Measurements from ENCODE around the gene PGAP1. TPM values are rescaled to one million over a fixed set of nuclear protein-coding genes. Genes with fewer than 3 reads are reported as not detected.
A peak's percentile ranks its signal among the peaks of the same experiment; 100 is the strongest.

Gene PGAP1
- total and polyA plus RNA-seq, 2 experiments from 2014 or later: 2.4 to 6.3 TPM

DNA sequence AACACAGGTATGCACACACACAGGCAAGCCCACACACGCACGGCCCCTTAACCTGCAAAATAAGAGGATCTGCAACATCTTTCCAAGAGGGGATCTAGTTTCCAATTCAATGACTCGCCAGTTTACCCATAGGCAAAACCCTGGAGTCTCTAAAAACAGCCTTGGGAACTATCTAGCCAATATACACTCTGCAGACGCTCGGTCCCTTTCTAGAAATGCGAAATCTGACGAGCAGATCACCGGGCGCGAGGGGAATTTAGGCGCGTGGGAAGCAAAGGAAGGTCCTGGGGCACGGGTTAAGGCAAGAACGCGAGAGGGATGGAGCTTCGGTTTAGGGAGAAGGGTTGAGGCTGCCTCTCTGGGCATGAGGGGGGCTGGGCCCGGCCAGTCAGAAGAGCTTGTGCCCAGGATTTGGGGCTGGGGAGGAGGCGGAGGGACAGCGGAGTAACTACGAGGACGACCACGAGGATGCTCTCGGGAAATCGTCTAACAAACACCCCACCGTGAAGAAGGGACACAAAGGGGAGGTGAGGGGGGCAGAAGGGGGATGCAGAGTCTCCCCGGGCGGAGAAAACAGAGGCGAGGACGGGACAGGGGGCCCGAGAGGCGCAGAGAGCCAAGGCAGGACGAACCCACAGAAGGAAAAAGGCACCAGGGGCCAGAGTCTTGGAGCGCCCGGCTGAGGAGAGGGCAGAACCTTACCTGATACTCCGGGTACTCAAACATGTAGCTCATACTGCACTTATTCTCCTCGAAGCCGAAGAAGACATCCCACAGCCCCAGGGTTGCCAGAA, 542 bp downstream of the PGAP1 start:
- H3K36me3 ChIP-seq (ENCODE audit: low read depth): no peaks in the 10 kb centered on the region
- TF ChIP-seq EZH2 (IDR thresholded peaks at IDR 0.05; ENCODE audit: insufficient read depth, poor library complexity, severe bottlenecking) (no peak), EZH2phosphoT487 (IDR thresholded peaks at IDR 0.05; ENCODE audit: insufficient read depth, low read depth) (no peak)
- H3K27me3 ChIP-seq (replicated peaks; ENCODE audit: insufficient read depth): no peaks in the 10 kb centered on the region
- no peaks in the 10 kb centered on the region for H4K20me1 ChIP-seq (ENCODE audit: insufficient read depth)
- H3K9ac ChIP-seq: peak overlapping the region; percentile 94
- no peaks in the 10 kb centered on the region for H3K9me3 ChIP-seq (ENCODE audit: low read depth)
- peaks cover 19% of the 10 kb centered on the region for H3K4me1 ChIP-seq (ENCODE audit: insufficient read depth)
- H3K79me2 ChIP-seq (ENCODE audit: insufficient read depth): peaks cover 49% of the 10 kb centered on the region
- 1% methylated on average over 29 to 37 of the region's 37 CpGs for WGBS, 2 experiments (ENCODE audit: low coverage in 1 of 2, low lambda C conversion rate in 2 of 2, missing lambda C conversion rate in 2 of 2)
- peak overlapping the region; percentile 100 for H3K4me3 ChIP-seq
- DNase-seq: peak; percentile 71
- peak overlapping the region; percentile 99 for H3K4me2 ChIP-seq (ENCODE audit: unreplicated experiment)
- H3K9me2 ChIP-seq (ENCODE audit: insufficient read depth): no peaks in the 10 kb centered on the region
- H3K27ac ChIP-seq: peak overlapping the region; percentile 71
- peaks cover 22% of the 10 kb centered on the region for H3F3A ChIP-seq (ENCODE audit: insufficient read depth)
- in situ Hi-C loops (cut with MboI): no loop called here
- peak overlapping the region; percentile 100 for H2AFZ ChIP-seq

- peak overlapping the region; percentile 99 for H3K4me2 ChIP-seq (ENCODE audit: unreplicated experiment)
- no peak for TF ChIP-seq EZH2 (IDR thresholded peaks at IDR 0.05; ENCODE audit: insufficient read depth, poor library complexity, severe bottlenecking)
- H3K4me3 ChIP-seq: peak overlapping the region; percentile 100
- H4K20me1 ChIP-seq (ENCODE audit: insufficient read depth): no peaks in the 10 kb centered on the region
- peak overlapping the region; percentile 94 for H3K9ac ChIP-seq
- H3K9me2 ChIP-seq (ENCODE audit: insufficient read depth): no peaks in the 10 kb centered on the region
- no peaks in the 10 kb centered on the region for H3K27me3 ChIP-seq (replicated peaks; ENCODE audit: insufficient read depth)
- H3K9me3 ChIP-seq (ENCODE audit: low read depth): no peaks in the 10 kb centered on the region
- H3K79me2 ChIP-seq (ENCODE audit: insufficient read depth): peaks cover 56% of the 10 kb centered on the region
- in situ Hi-C loops (cut with MboI): no loop called here
- H3K27ac ChIP-seq: peak overlapping the region; percentile 71
- H3F3A ChIP-seq (ENCODE audit: insufficient read depth): peaks cover 22% of the 10 kb centered on the region
- 21% methylated on average over 11 of the region's 11 CpGs for WGBS, 2 experiments (ENCODE audit: low coverage in 1 of 2, low lambda C conversion rate in 2 of 2, missing lambda C conversion rate in 2 of 2)
- peak overlapping the region; percentile 100 for H2AFZ ChIP-seq
- H3K36me3 ChIP-seq (ENCODE audit: low read depth): no peaks in the 10 kb centered on the region
- H3K4me1 ChIP-seq (ENCODE audit: insufficient read depth): peaks cover 19% of the 10 kb centered on the region
- DNase-seq: peak; percentile 44
These were observed 1.3 kb downstream of the PGAP1 start for GRCh38 chr2:196925051-196925767.

DNA sequence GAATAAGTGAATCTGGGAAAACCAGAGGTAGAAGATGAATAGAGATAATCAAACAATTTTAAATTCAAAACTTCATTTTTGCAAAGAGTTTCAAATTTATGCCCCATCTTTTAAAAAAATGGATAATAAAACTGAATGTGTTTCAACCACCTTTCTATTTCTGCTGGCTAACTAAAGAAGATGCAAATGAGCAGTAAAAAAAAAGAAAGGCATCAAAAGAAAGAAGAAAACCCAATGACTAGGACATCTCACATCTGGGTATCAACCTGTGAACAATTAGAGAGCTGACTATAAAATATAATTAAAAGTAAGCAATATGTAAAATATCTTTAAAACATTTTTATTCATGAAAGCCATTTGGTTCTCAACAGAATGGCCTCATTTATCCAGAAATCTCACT, 2.5 kb downstream of the PGAP1 start:
- Histone ChIP-seq H3K4me1 (ENCODE audit: insufficient read depth) (peaks cover 19% of the 10 kb centered on the region), H3K4me3 (no peak overlapping the region), H3K9me2 (ENCODE audit: insufficient read depth) (no peaks in the 10 kb centered on the region), H3K27ac (no peak overlapping the region), H3K36me3 (ENCODE audit: low read depth) (no peaks in the 10 kb centered on the region), H3K9ac (no peak overlapping the region), H3K27me3 (replicated peaks; ENCODE audit: insufficient read depth) (no peaks in the 10 kb centered on the region), H3K79me2 (ENCODE audit: insufficient read depth) (peaks cover 60% of the 10 kb centered on the region), H2AFZ (no peak overlapping the region), H3K4me2 (ENCODE audit: unreplicated experiment) (no peak overlapping the region), H3F3A (ENCODE audit: insufficient read depth) (peaks cover 22% of the 10 kb centered on the region), H3K9me3 (ENCODE audit: low read depth) (no peaks in the 10 kb centered on the region), H4K20me1 (ENCODE audit: insufficient read depth) (no peaks in the 10 kb centered on the region)
- in situ Hi-C loops (cut with MboI): no loop called here
- TF ChIP-seq EZH2phosphoT487 (IDR thresholded peaks at IDR 0.05; ENCODE audit: insufficient read depth, low read depth) (no peak), EZH2 (IDR thresholded peaks at IDR 0.05; ENCODE audit: insufficient read depth, poor library complexity, severe bottlenecking) (no peak)
- no peak for DNase-seq

DNA sequence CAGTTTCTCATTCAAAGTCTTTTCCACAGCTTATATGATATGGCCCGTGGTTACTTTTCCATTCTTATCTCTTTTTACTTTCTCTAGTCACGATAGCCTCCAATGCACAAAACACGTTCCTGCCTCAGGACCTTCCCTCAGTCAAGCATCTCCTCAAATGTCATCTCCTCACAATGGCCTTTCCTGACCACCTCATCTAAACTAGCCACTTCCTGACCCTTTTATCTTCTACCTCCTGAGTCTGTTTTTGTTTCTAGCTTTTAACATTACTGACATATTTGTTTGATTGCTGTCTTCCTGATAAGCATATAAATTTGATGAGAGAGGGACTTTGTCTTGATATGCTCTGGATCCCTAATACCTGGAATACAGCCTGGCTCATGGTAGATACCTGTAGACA, 7.6 kb downstream of the PGAP1 start:
- Histone ChIP-seq H4K20me1 (ENCODE audit: insufficient read depth) (no peaks in the 10 kb centered on the region), H3K4me1 (ENCODE audit: insufficient read depth) (no peaks in the 10 kb centered on the region), H3K79me2 (ENCODE audit: insufficient read depth) (peaks cover 37% of the 10 kb centered on the region), H3K9me2 (ENCODE audit: insufficient read depth) (no peaks in the 10 kb centered on the region), H3K27me3 (replicated peaks; ENCODE audit: insufficient read depth) (no peaks in the 10 kb centered on the region), H3F3A (ENCODE audit: insufficient read depth) (no peaks in the 10 kb centered on the region), H3K36me3 (ENCODE audit: low read depth) (no peaks in the 10 kb centered on the region), H3K9ac (no peak overlapping the region), H3K27ac (no peak overlapping the region), H3K4me2 (ENCODE audit: unreplicated experiment) (no peak overlapping the region), H2AFZ (no peak overlapping the region), H3K9me3 (ENCODE audit: low read depth) (no peaks in the 10 kb centered on the region), H3K4me3 (no peak overlapping the region)
- WGBS, 2 experiments (ENCODE audit: low coverage in 1 of 2, low lambda C conversion rate in 2 of 2, missing lambda C conversion rate in 2 of 2): 82 to 93% methylated on average over 3 of the region's 3 CpGs
- TF ChIP-seq EZH2 (IDR thresholded peaks at IDR 0.05; ENCODE audit: insufficient read depth, poor library complexity, severe bottlenecking): no peak
- TF ChIP-seq EZH2phosphoT487 (IDR thresholded peaks at IDR 0.05; ENCODE audit: insufficient read depth, low read depth): no peak
- in situ Hi-C loops (cut with MboI): no loop called here
- DNase-seq: no peak
